ENCODE measurements around the gene GATA3.

The GATA3 gene

DNA sequence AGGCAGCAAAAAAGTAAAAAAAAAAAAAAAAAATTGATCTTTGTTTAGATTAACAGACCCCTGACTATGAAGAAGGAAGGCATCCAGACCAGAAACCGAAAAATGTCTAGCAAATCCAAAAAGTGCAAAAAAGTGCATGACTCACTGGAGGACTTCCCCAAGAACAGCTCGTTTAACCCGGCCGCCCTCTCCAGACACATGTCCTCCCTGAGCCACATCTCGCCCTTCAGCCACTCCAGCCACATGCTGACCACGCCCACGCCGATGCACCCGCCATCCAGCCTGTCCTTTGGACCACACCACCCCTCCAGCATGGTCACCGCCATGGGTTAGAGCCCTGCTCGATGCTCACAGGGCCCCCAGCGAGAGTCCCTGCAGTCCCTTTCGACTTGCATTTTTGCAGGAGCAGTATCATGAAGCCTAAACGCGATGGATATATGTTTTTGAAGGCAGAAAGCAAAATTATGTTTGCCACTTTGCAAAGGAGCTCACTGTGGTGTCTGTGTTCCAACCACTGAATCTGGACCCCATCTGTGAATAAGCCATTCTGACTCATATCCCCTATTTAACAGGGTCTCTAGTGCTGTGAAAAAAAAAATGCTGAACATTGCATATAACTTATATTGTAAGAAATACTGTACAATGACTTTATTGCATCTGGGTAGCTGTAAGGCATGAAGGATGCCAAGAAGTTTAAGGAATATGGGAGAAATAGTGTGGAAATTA is 19.4 kb downstream of the GATA3 start:
- no peak for TF ChIP-seq GATA3 (IDR thresholded peaks at IDR 0.05; ENCODE audit: low read depth, low read length)
- no peak for TF ChIP-seq GATA2 (IDR thresholded peaks at IDR 0.05; ENCODE audit: low read depth, low read length)

DNA sequence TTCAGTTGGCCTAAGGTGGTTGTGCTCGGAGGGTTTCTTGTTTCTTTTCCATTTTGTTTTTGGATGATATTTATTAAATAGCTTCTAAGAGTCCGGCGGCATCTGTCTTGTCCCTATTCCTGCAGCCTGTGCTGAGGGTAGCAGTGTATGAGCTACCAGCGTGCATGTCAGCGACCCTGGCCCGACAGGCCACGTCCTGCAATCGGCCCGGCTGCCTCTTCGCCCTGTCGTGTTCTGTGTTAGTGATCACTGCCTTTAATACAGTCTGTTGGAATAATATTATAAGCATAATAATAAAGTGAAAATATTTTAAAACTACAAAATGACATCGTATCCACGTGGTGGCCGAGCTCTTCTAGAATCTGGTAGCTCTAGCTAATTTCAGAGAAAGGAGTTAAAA is 20.4 kb downstream of the GATA3 start:
- TF ChIP-seq GATA3 (IDR thresholded peaks at IDR 0.05; ENCODE audit: low read depth, low read length) (no peak), GATA2 (IDR thresholded peaks at IDR 0.05; ENCODE audit: low read depth, low read length) (no peak)

DNA sequence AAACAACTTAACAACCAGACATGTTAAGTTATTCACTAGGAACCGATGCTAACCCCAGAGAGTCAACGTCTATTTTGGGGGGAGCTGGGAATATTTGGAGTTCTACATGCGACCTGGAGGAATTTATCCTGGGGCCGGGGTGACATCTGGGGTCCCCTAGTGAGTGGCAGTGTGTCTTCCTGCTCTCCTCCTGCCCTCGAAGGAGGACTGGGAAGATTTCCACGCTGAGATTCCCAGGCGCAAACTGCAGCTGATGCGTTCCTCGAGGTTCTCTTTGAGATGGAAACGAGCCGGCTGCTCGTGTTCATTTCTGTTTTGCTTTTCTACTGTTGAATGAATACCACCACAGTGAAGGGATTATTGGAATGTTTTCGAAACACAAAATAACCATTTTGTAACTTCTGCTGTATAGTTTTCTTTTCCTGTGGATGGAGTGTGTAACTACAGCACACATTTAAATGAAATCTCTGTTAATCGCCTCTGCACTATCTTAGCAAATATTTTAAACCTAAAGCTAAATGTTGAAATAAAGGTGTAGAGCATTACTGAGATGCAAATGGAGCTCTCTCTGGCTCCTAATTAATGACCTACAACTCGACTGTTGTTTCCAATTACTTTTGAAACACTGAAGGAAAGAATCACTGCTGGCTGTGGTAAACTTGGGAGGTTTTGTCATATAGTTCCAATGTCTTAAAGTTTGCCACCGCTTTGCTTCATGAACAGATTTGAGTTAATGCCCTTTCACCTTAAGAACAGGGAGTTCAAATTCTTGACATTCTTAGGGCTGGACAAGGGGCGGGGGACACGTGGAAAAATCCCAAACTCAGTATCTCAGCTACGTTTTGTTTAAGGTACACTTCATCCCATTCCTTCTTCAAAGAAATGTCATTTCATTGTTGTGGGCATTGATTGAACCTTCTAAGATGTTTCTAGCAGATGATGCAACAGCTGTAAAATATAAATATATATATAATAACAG is 21.1 kb downstream of the GATA3 start:
- TF ChIP-seq GATA3 (IDR thresholded peaks at IDR 0.05; ENCODE audit: low read depth, low read length): no peak
- no peak for TF ChIP-seq GATA2 (IDR thresholded peaks at IDR 0.05; ENCODE audit: low read depth, low read length)

DNA sequence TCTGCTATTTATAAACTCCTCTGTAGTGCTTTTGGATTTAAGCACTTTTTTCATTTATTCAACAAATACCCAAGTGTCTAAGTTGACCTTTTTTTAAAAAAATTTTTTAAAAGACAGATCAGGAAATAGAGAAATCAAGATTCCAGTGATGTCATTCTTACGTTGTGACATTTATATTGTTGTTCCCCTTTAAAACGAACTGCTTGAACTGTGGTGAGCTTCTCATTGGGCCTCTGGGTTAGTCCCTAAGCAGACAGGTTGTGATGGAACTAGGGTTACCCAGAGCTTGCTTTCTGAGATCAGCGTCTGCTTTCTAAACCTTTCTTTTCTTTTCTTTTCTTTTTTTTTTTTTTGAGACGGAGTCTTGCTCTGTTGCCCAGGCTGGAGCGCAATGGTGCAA is 22.4 kb downstream of the GATA3 start:
- TF ChIP-seq GATA3 (IDR thresholded peaks at IDR 0.05; ENCODE audit: low read depth, low read length) (no peak), GATA2 (IDR thresholded peaks at IDR 0.05; ENCODE audit: low read depth, low read length) (no peak)

DNA sequence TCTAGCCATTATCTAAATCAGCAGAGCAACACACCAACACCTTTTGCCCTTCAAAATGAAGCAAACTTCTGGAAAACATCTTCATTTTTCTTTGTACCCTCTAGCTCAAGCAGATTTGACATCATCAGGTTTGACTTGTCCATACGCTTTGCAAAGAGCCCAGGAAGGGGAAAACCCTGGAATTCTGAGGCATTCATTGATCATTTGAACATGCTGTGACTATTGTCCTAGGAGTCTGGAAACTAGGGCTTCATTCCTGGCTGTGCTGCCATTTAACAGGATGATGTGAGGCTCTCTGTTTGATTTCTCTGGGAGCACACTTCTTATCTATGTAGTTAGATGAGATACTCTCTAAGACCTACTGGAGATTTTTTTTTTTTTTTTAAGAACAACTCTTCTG is 23.5 kb downstream of the GATA3 start:
- TF ChIP-seq GATA2 (IDR thresholded peaks at IDR 0.05; ENCODE audit: low read depth, low read length) (no peak), GATA3 (IDR thresholded peaks at IDR 0.05; ENCODE audit: low read depth, low read length) (no peak)

DNA sequence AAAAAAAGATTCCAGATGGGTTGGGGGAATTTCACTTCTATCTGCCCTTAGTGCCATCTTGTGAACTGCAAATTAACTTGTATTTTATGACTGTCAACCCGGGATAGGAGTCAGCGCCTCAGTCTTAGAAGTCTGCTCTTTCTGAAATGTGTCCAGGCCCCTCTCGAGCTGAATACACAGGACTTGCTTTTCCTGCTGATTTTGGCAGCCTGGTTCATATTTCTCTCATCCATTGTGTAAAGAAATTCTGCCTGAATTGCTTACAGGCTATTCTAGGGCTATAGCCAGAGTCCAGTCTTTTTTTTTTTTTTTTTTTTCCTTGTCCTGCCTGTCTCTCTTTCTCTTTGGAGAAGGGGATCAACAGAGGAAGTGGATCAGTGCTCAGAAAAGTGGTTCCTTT is 24.6 kb downstream of the GATA3 start:
- TF ChIP-seq GATA2 (IDR thresholded peaks at IDR 0.05; ENCODE audit: low read depth, low read length): no peak
- no peak for TF ChIP-seq GATA3 (IDR thresholded peaks at IDR 0.05; ENCODE audit: low read depth, low read length)

- no peak for TF ChIP-seq GATA3 (IDR thresholded peaks at IDR 0.05; ENCODE audit: low read depth, low read length)
- no peak for TF ChIP-seq GATA2 (IDR thresholded peaks at IDR 0.05; ENCODE audit: low read depth, low read length)
Measured at GRCh38 chr10:8084799-8085198, 30.3 kb downstream of the GATA3 start.

DNA sequence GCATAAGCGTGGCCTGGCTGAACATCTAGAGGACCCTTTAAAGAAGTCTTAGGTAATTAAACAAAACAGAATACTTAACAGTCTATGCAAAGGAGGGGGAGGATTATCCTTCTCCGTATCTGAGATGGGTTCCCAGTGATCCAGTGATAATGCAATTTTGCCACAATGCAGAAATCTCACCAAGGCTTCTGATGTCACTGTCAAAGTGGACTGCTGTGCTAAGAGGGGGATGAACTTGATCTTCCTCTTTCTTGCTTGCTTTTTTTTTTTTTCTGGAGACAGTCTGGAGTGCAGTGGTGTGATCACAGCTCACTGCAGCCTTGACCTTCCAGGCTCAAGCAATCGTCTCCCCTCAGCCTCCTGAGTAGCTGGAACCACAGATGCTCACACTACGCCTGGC is 30.8 kb downstream of the GATA3 start:
- TF ChIP-seq GATA2 (IDR thresholded peaks at IDR 0.05; ENCODE audit: low read depth, low read length): no peak
- TF ChIP-seq GATA3 (IDR thresholded peaks at IDR 0.05; ENCODE audit: low read depth, low read length): no peak

GRCh38 chr10:8086315-8086714 is 31.8 kb downstream of the GATA3 start:
- TF ChIP-seq GATA3 (IDR thresholded peaks at IDR 0.05; ENCODE audit: low read depth, low read length): no peak

- no peak for TF ChIP-seq GATA3 (IDR thresholded peaks at IDR 0.05; ENCODE audit: low read depth, low read length)
- TF ChIP-seq GATA2 (IDR thresholded peaks at IDR 0.05; ENCODE audit: low read depth, low read length): no peak
Measured at GRCh38 chr10:8088504-8088903, 34.0 kb downstream of the GATA3 start.

DNA sequence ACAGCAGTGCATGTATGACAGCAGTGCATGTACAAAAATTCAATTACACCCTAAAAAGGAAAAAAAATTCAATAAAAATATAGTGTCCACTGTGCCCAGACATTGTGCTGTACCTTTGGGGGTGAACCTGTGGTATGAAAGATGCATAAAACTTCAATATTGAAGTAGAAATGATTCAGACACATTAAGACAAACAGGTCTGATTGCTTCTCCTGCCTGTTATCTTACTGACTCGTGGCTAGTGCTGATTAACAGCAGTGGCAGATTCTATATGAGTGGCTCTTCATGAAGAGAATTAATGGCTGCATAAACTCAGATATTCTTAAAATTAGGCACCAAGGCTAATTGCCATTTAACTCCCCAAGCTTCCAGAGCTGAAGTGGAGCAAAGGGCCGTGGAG is 37.9 kb downstream of the GATA3 start:
- TF ChIP-seq GATA2 (IDR thresholded peaks at IDR 0.05; ENCODE audit: low read depth, low read length) (no peak), GATA3 (IDR thresholded peaks at IDR 0.05; ENCODE audit: low read depth, low read length) (no peak)

- 0 out of 2 replicates have a peak, but pooled peaks have one; percentile 33 for TF ChIP-seq GATA3 (IDR thresholded peaks at IDR 0.05; ENCODE audit: low read depth, low read length)
- TF ChIP-seq GATA2 (IDR thresholded peaks at IDR 0.05; ENCODE audit: low read depth, low read length): peak; percentile 89
Measured at GRCh38 chr10:8095959-8096358, 41.5 kb downstream of the GATA3 start.

DNA sequence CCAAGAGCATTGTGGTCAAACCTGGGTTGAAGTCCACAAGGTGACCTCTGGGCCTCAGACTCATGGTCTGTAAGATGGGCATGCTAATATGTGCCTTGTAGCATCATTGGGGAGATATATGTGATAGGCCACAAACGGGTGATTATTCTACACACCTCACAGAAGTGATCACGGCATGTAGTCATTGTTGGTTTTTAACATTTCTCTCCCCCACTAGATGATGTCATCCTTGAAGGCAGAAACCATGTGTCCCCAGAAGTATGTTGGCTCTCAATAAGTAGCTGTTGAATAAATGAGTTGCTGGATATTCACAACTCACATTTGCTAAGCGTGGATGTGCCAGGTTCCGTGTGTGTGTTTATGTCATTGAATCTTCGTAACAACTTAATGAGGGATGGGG is 42.4 kb downstream of the GATA3 start:
- TF ChIP-seq GATA2 (IDR thresholded peaks at IDR 0.05; ENCODE audit: low read depth, low read length): no peak
- no peak for TF ChIP-seq GATA3 (IDR thresholded peaks at IDR 0.05; ENCODE audit: low read depth, low read length)

DNA sequence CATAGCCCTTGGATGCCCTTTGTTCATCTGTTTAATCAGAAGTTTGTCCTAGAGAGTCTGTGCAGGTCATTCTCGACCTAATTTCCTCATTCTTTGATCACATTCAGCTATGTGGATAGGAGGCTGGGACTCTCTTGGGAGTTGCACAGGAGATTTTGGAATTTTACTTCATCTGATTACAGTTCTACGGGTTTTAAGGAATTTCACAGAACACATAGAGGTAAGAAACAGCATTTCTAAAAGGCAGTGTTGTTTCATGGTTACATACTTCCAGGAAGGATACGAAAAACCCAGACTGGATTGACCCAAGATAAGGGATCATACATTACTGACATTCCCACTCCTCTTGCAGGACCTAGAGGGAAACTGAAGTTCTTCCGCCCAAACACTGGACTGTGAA is 45.9 kb downstream of the GATA3 start:
- no peak for TF ChIP-seq GATA3 (IDR thresholded peaks at IDR 0.05; ENCODE audit: low read depth, low read length)
- no peak for TF ChIP-seq GATA2 (IDR thresholded peaks at IDR 0.05; ENCODE audit: low read depth, low read length)
